Epithelial cell of proximal tubule (primary cell): Measurements from ENCODE around the gene MTCL1. TPM values are rescaled to one million over a fixed set of nuclear protein-coding genes. Genes with fewer than 3 reads are reported as not detected.

ENCODE experiments used
- DNase-seq: peaks from one replicate; pipeline ENCODE4 v3.0.0-alpha.2; 2011; ENCODE audit warnings: low read depth
- H3K4me3 ChIP-seq: 2 replicates; pipeline ENCODE4 v1.5.1; 2011; ENCODE audit warnings: low read depth, mild to moderate bottlenecking, low read length
- CTCF ChIP-seq: conservative IDR thresholded peaks from 2 replicates; pipeline ENCODE4 v1.5.1; 2012; ENCODE audit warnings: low read depth, mild to moderate bottlenecking, low read length
- total RNA-seq: library from RNA; depleted of rRNA; stranded (reverse); fragments of >200 nt; gene quantifications from 2 replicates; pipeline ENCODE4 v1.2.3, GENCODE V29; 2015

Gene MTCL1
- total RNA-seq, 1 donor from 2014 or later: 60.1 TPM

DNA sequence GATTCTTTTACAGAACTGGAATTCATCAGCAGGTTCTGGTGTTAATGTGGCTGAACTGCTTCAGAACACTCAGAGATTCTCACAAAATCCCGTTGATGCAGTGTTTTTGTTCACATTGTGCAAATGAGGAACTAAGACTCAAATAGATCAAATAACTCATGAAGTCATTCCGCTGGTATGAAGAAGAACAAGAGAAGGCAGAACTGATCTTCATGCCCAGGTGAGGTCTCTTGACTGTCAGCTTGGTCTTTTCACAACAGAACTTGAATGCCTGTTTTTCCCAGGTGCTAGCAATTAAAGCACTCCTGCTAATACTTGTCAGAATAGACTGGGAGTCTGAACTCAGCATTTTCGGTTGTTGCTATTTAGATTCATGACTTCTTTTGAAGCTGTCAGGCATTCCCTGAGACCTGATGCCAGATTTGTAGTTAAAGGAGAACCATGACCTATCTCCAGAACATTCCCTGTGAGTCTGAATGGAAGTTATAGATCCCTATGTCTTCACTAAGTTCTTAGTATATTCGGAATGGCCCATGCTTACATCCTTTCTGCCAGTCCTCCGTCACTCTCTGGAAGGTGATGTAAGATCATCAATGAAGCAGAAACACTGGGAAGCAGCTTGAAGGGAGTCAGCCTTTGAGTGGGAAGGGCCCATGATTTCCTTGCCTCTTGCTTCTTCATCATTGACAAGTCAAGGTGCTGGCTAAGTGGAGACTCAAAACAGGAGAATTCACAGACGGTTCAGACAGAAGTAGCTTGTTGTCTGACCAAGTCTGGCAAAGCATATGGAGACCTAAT is 155.7 kb downstream of the MTCL1 start:
- no peak for DNase-seq
- TF ChIP-seq CTCF: no peak
- no peak overlapping the region for H3K4me3 ChIP-seq

GRCh38 chr18:8863427-8863826 is 158.1 kb downstream of the MTCL1 start:
- TF ChIP-seq CTCF: no peak
- no peak overlapping the region for H3K4me3 ChIP-seq
- no peak for DNase-seq

DNA sequence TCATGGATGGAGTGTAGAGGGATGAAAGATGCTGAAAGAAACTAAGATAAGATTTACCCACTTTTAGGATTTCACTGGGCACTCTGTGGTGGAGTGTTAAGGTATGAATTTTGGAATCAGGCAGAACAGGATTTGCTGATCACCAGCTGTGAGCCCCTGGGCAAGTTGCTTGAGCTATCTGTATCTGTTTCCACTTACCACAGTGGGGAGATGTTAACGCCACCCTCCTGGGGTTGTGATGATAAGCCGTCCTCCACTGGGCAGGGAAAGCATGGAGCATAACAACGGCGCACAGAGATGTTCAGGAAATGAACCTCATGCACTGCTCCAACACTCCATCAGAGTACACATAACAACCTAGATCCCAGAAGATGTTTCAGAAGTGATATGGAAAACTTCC is 160.6 kb downstream of the MTCL1 start:
- no peak overlapping the region for H3K4me3 ChIP-seq
- no peak for TF ChIP-seq CTCF
- no peak for DNase-seq

DNA sequence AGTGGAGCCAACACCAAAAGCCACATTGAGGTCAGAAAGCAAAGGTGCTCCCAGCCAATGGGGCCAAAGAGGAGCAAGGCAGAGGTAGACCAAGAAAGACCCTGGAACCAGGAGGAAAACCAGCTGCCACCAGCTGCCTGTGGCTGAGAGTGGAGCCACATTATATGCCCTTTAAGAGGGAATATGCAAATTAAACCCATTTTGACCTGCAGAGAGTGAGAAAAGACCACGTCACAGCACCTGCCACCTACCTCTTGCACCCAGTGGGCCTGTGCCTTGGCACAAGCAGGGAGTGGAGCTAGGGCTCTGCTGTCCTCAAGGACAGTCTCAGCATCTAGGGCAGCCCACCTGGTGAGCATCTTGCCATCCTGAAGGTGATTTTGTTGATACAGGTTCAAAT is 161.3 kb downstream of the MTCL1 start:
- TF ChIP-seq CTCF: no peak
- no peak overlapping the region for H3K4me3 ChIP-seq
- no peak for DNase-seq

- no peak for TF ChIP-seq CTCF
- no peak overlapping the region for H3K4me3 ChIP-seq
- no peak for DNase-seq
Measured at GRCh38 chr18:8868276-8868675, 162.9 kb downstream of the MTCL1 start.

DNA sequence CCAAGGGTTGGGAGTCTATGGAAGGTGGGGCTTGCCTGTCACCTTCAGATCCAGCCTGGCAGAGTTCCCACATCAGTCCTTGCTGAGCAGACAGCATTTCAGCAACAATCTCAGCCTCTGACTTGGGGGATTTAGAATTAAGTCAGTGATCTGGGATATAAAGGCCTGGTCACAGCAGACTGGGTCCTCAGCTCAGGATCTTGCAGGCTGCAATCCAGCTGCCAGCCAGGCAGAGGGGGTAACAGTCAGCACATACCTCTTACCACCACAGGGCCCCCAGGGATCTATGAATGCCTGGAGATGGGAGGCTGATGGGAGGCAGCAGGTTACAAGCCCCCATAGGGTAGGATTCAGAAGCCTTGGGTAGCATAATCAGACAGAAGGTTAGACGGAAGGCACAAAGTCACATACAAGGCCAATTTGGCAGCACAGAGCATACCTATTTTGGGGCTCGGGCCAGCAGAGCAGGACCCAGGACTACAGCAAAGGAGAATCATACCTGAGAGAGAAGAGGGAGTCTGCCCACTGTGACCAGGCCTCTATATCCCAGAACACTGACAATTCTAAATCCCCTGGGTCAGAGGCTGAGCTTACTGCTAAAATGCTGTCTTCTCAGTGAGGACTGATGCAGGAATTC is 163.5 kb downstream of the MTCL1 start:
- TF ChIP-seq CTCF: no peak
- DNase-seq: no peak
- H3K4me3 ChIP-seq: no peak overlapping the region

DNA sequence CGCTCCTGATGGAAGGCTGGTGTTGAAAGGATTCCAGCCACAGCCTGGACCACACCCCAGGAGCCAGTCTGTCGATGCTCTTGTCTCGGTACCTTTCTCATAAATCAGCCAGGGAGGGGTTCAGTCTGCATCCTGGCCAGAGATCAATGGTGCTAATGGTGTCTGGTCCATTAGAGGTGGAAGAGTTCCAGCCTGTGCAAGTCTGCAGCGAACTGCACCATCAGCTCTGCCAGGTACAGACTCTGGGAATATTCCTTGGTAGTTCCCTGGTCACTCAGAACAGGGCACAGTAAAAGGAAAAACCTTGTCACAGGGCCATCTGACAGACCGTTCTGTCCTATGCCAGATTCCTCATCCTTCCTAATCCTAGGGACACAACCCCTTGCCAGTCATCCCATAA is 164.3 kb downstream of the MTCL1 start:
- no peak overlapping the region for H3K4me3 ChIP-seq
- TF ChIP-seq CTCF: no peak
- no peak for DNase-seq
